ENCODE results near the gene KIF26A.

Gene KIF26A

GRCh38 chr14:104187121-104187889 is 48.9 kb downstream of the KIF26A start:
- DNase-seq (ENCODE audit: insufficient read length, low spot score), result peak; percentile 83
- FAIRE-seq, result peak; percentile 45
- no peak for TF ChIP-seq POLR2A (IDR thresholded peaks at IDR 0.05; ENCODE audit: low read depth, low read length)

GRCh38 chr14:104187931-104188726 is 49.7 kb downstream of the KIF26A start:
- FAIRE-seq (no peak), DNase-seq (ENCODE audit: insufficient read length, low spot score) (no peak)
- no peak for TF ChIP-seq POLR2A (IDR thresholded peaks at IDR 0.05; ENCODE audit: low read depth, low read length)

- no peak for TF ChIP-seq POLR2A (IDR thresholded peaks at IDR 0.05; ENCODE audit: low read depth, low read length)
- DNase-seq (ENCODE audit: insufficient read length, low spot score), result no peak
- FAIRE-seq, result no peak
Observed at GRCh38 chr14:104188727-104189400, 50.5 kb downstream of the KIF26A start.

GRCh38 chr14:104189629-104190335 is 51.4 kb downstream of the KIF26A start:
- FAIRE-seq, result no peak
- no peak for DNase-seq (ENCODE audit: insufficient read length, low spot score)
- TF ChIP-seq POLR2A (IDR thresholded peaks at IDR 0.05; ENCODE audit: low read depth, low read length), result no peak

GRCh38 chr14:104190396-104191000 is 52.1 kb downstream of the KIF26A start:
- TF ChIP-seq POLR2A (IDR thresholded peaks at IDR 0.05; ENCODE audit: low read depth, low read length), result no peak
- FAIRE-seq (no peak), DNase-seq (ENCODE audit: insufficient read length, low spot score) (no peak)

GRCh38 chr14:104191409-104191997 is 53.1 kb downstream of the KIF26A start:
- DNase-seq (ENCODE audit: insufficient read length, low spot score) (no peak), FAIRE-seq (no peak)
- no peak for TF ChIP-seq POLR2A (IDR thresholded peaks at IDR 0.05; ENCODE audit: low read depth, low read length)

GRCh38 chr14:104192146-104192882 is 53.9 kb downstream of the KIF26A start:
- FAIRE-seq (no peak), DNase-seq (ENCODE audit: insufficient read length, low spot score) (no peak)
- no peak for TF ChIP-seq POLR2A (IDR thresholded peaks at IDR 0.05; ENCODE audit: low read depth, low read length)

GRCh38 chr14:104192883-104193245 is 54.5 kb downstream of the KIF26A start:
- FAIRE-seq (no peak), DNase-seq (ENCODE audit: insufficient read length, low spot score) (no peak)
- TF ChIP-seq POLR2A (IDR thresholded peaks at IDR 0.05; ENCODE audit: low read depth, low read length), result no peak

- FAIRE-seq (no peak), DNase-seq (ENCODE audit: insufficient read length, low spot score) (no peak)
- TF ChIP-seq POLR2A (IDR thresholded peaks at IDR 0.05; ENCODE audit: low read depth, low read length), result no peak
Observed at GRCh38 chr14:104194016-104194415, 55.6 kb downstream of the KIF26A start.

GRCh38 chr14:104194716-104195115 is 56.3 kb downstream of the KIF26A start:
- DNase-seq (ENCODE audit: insufficient read length, low spot score) (no peak), FAIRE-seq (no peak)
- TF ChIP-seq POLR2A (IDR thresholded peaks at IDR 0.05; ENCODE audit: low read depth, low read length), result no peak

- no peak for TF ChIP-seq POLR2A (IDR thresholded peaks at IDR 0.05; ENCODE audit: low read depth, low read length)
- FAIRE-seq (no peak), DNase-seq (ENCODE audit: insufficient read length, low spot score) (no peak)
Observed at GRCh38 chr14:104195361-104195760, 57.0 kb downstream of the KIF26A start.

GRCh38 chr14:104195878-104196277 is 57.5 kb downstream of the KIF26A start:
- FAIRE-seq (no peak), DNase-seq (ENCODE audit: insufficient read length, low spot score) (no peak)

More at GRCh38 chr14:104195878-104196277, 57.5 kb downstream of the KIF26A start:
- no peak for TF ChIP-seq POLR2A (IDR thresholded peaks at IDR 0.05; ENCODE audit: low read depth, low read length)

Data from H54 (cell line).